Measurements from ENCODE around the gene RXFP1. TPM values are rescaled to one million over a fixed set of nuclear protein-coding genes. Genes with fewer than 3 reads are reported as not detected.

Gene RXFP1
- total RNA-seq, 4 donors from 2014 or later: 0.13 TPM; not detected in 3

- ATAC-seq (ENCODE audit: low FRiP score): no peak
- TF ChIP-seq, protein P1, sequence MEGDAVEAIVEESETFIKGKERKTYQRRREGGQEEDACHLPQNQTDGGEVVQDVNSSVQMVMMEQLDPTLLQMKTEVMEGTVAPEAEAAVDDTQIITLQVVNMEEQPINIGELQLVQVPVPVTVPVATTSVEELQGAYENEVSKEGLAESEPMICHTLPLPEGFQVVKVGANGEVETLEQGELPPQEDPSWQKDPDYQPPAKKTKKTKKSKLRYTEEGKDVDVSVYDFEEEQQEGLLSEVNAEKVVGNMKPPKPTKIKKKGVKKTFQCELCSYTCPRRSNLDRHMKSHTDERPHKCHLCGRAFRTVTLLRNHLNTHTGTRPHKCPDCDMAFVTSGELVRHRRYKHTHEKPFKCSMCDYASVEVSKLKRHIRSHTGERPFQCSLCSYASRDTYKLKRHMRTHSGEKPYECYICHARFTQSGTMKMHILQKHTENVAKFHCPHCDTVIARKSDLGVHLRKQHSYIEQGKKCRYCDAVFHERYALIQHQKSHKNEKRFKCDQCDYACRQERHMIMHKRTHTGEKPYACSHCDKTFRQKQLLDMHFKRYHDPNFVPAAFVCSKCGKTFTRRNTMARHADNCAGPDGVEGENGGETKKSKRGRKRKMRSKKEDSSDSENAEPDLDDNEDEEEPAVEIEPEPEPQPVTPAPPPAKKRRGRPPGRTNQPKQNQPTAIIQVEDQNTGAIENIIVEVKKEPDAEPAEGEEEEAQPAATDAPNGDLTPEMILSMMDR (IDR thresholded peaks at IDR 0.05): no peak
- no peak for DNase-seq (ENCODE audit: low spot score)
Observed at GRCh38 chr4:158588777-158589176, 67.1 kb downstream of the RXFP1 start.

- DNase-seq (ENCODE audit: low spot score): no peak
- TF ChIP-seq, protein P1 (IDR thresholded peaks at IDR 0.05): no peak
- ATAC-seq (ENCODE audit: low FRiP score): no peak
Observed at GRCh38 chr4:158590306-158590705, 68.6 kb downstream of the RXFP1 start.

DNA sequence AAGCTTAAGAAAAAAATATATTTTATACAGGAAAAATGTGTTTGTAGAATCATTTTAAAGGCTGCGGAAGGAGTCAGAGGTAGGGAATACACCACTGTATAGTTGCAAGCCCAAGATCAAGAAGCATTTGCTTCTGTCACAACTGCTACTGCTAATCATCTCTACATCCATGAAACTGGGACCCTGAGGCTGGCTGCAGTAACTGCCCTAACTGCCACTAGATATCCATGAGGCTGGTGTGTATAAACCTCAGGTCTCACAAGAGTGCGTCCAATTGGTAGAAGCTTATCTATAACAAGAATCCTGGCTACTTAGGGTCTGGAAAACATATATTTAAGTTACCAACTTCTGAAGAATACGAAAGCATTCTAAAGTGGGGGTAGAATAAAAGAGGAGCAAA, 69.1 kb downstream of the RXFP1 start:
- TF ChIP-seq, protein P1 (IDR thresholded peaks at IDR 0.05): no peak

GRCh38 chr4:158597879-158598596, 76.4 kb downstream of the RXFP1 start:
- DNase-seq (ENCODE audit: low spot score): no peak
- TF ChIP-seq, protein P1 (IDR thresholded peaks at IDR 0.05): no peak
- no peak for ATAC-seq (ENCODE audit: low FRiP score)

More for the DNA sequence above, 69.1 kb downstream of the RXFP1 start:
- ATAC-seq (ENCODE audit: low FRiP score): no peak
- no peak for DNase-seq (ENCODE audit: low spot score)

- no peak for DNase-seq (ENCODE audit: low spot score)
- ATAC-seq (ENCODE audit: low FRiP score): no peak
- TF ChIP-seq, protein P1 (IDR thresholded peaks at IDR 0.05): no peak
Observed at GRCh38 chr4:158599150-158599549, 77.5 kb downstream of the RXFP1 start.

DNA sequence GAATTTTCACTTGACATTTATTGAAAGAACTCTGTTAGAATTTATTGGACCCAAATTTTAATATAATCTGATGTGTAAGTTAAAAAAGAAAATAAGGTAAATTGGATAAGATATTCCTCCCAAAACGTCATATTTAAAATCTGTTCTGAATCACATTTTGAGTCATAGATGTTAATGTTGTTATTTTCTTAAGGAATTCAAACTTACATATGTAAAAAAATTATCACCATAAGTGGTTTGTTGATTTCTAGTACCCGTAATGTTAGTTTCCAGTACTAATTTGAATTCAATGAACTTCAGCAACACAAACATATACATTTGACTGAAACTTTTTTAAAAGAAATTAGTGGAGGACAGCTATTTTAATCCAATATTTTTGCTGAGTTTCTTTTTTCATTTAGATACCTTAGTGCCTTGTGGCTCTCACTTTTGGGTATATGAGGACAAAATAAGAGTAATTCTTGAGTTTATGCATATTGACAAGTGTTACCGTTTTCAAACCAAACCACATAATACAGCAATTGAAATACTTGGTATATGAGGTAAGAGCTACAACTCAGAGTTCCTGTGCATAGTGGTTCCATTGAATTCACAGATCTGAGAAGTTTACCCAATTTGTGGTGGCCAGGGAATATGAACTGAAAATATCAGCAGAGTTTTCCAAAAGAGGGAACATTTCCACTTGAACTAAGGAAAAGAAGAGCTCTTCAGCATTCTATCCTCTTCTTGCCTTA, 78.2 kb downstream of the RXFP1 start:
- ATAC-seq (ENCODE audit: low FRiP score) (no peak), DNase-seq (ENCODE audit: low spot score) (no peak)
- TF ChIP-seq, protein P1 (IDR thresholded peaks at IDR 0.05): no peak

Data from omental fat pad (tissue), 4 donors.